DOHH2 (cell line): ENCODE data around the gene MCMBP.

Experiments
- H3F3A ChIP-seq: fragments of 200-600 bp; sonication (generic), shearing (Covaris generic); 2 replicates; pipeline ENCODE4 v1.6.0; 2016; ENCODE audit warnings: antibody characterized with exemption, mild to moderate bottlenecking; ENCODE audit not compliant: control insufficient read depth, insufficient read depth
- H3K27ac ChIP-seq: fragments of 200-600 bp; sonication (generic); 2 replicates; pipeline ENCODE4 v1.5.1; 2014; ENCODE audit warnings: low read depth, mild to moderate bottlenecking, low read length, moderate library complexity
- H3K27me3 ChIP-seq: fragments of 200-600 bp; sonication (generic); 2 replicates; pipeline ENCODE4 v1.6.1; 2014; ENCODE audit warnings: mild to moderate bottlenecking, low read length, mixed read lengths; ENCODE audit not compliant: control insufficient read depth
- H3K36me3 ChIP-seq: fragments of 200-600 bp; sonication (generic); 2 replicates; pipeline ENCODE4 v1.6.1; 2014; ENCODE audit warnings: mild to moderate bottlenecking, low read length, moderate library complexity, mixed read lengths; ENCODE audit not compliant: control insufficient read depth
- H3K4me1 ChIP-seq: fragments of 200-600 bp; sonication (generic); 2 replicates; pipeline ENCODE4 v1.6.1; 2014; ENCODE audit warnings: mild to moderate bottlenecking, low read length, mixed read lengths; ENCODE audit not compliant: control insufficient read depth
- H3K4me2 ChIP-seq: fragments of 200-600 bp; sonication (generic); 2 replicates; pipeline ENCODE4 v1.6.0; 2014; ENCODE audit warnings: mild to moderate bottlenecking, low read length, moderate library complexity
- H3K4me3 ChIP-seq: fragments of 200-600 bp; sonication (generic); 2 replicates; pipeline ENCODE4 v1.5.1; 2014; ENCODE audit warnings: mild to moderate bottlenecking, low read length, mixed read lengths
- H3K79me2 ChIP-seq: fragments of 200-600 bp; sonication (generic); 2 replicates; pipeline ENCODE4 v1.6.1; 2014; ENCODE audit warnings: mild to moderate bottlenecking, low read length, mixed read lengths; ENCODE audit not compliant: control insufficient read depth
- H3K9me2 ChIP-seq: fragments of 200-600 bp; sonication (generic); replicated peaks from 2 replicates; pipeline ENCODE4 v1.6.1; 2014; ENCODE audit warnings: mild to moderate bottlenecking, low read length, mixed read lengths; ENCODE audit not compliant: control insufficient read depth
- H3K9me3 ChIP-seq: fragments of 200-600 bp; sonication (generic); 2 replicates; pipeline ENCODE4 v1.6.1; 2014; ENCODE audit warnings: antibody characterized with exemption, low read length, mixed read lengths; ENCODE audit not compliant: control insufficient read depth, insufficient read depth
- H4K20me1 ChIP-seq: fragments of 200-600 bp; sonication (generic); 2 replicates; pipeline ENCODE4 v1.6.0; 2014; ENCODE audit warnings: low read depth, mild to moderate bottlenecking, antibody characterized with exemption, low read length, moderate library complexity; ENCODE audit not compliant: control insufficient read depth, insufficient read depth
- EZH2phosphoT487 ChIP-seq: fragments of 200-600 bp; sonication (generic); IDR thresholded peaks from 2 replicates; pipeline ENCODE4 v1.6.1; 2017; ENCODE audit warnings: borderline replicate concordance, mild to moderate bottlenecking, antibody characterized with exemption, low read length, moderate library complexity, mixed read lengths
- TF ChIP-seq, protein P1 (sequence below): fragments of 200-600 bp; sonication (generic); IDR thresholded peaks from one replicate; pipeline ENCODE4 v1.5.1; 2014; ENCODE audit warnings: antibody characterized with exemption, mild to moderate bottlenecking, low read depth, low read length; ENCODE audit not compliant: poor library complexity, severe bottlenecking

MCMBP gene

DNA sequence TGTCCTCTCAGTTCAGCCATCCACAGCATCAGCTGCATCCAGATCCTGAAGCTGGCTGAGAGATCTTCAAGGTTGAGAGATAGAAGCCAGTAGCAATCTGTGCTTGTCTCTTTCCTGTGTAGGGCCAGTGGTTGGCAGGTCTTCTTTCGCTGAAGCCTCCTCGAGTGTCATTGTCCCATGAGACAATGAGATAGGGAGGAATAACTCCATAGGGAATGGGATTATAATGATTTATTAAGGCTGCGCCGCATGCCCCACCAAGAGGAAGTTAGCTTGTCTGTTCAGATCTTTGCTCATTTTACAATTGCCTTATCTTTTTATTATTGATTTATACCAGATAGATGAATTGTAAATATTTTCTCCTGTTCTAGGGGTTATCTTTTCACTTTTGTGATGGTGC lies 61.5 kb downstream of the MCMBP start:
- Histone ChIP-seq H3F3A (no peaks in the 10 kb centered on the region; the same call in 1 of the 2 replicates), H4K20me1 (no peaks in the 10 kb centered on the region), H3K27ac (no peak overlapping the region), H3K4me1 (peaks cover 31% of the 10 kb centered on the region), H3K36me3 (no peaks in the 10 kb centered on the region), H3K27me3 (no peaks in the 10 kb centered on the region), H3K4me2 (no peak overlapping the region), H3K9me3 (no peaks in the 10 kb centered on the region), H3K9me2 (no peaks in the 10 kb centered on the region), H3K4me3 (no peak overlapping the region), H3K79me2 (no peaks in the 10 kb centered on the region)
- TF ChIP-seq EZH2phosphoT487, result no peak
- TF ChIP-seq, protein P1, sequence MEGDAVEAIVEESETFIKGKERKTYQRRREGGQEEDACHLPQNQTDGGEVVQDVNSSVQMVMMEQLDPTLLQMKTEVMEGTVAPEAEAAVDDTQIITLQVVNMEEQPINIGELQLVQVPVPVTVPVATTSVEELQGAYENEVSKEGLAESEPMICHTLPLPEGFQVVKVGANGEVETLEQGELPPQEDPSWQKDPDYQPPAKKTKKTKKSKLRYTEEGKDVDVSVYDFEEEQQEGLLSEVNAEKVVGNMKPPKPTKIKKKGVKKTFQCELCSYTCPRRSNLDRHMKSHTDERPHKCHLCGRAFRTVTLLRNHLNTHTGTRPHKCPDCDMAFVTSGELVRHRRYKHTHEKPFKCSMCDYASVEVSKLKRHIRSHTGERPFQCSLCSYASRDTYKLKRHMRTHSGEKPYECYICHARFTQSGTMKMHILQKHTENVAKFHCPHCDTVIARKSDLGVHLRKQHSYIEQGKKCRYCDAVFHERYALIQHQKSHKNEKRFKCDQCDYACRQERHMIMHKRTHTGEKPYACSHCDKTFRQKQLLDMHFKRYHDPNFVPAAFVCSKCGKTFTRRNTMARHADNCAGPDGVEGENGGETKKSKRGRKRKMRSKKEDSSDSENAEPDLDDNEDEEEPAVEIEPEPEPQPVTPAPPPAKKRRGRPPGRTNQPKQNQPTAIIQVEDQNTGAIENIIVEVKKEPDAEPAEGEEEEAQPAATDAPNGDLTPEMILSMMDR, result no peak

DNA sequence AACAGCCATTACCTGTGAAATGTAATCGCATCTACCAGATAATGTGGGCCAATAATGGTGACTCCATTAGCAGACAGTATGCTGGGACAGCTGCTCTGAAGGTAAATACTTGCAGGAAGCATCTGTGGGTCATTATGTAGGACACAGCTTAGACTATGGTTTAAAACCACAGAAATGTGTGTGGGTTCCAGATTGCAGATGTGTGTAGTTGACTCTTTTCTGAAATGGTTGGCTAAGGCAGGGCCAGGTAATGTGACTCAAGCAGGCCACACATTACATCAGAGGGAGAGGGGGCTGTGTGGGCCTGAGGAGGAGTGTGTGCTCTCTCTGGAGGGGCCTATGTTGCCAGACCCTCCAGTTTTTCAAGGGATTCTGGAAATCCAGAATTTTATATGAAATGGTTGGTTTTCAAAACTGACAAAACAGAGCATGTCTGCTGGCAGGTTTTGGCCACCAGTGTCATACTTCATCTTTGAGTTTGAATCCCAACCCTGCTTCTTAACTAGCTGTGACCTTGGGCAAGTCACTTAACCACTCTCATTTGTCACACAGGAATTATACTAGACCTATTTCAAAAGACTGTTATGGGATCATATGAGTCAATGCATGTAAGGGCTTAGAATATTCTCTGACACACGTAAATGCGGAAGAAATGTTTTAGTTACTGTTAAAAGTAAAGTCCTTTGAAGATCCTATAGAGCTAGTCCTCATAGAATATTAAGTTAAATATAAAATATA lies 64.5 kb downstream of the MCMBP start:
- H3K4me3 ChIP-seq, result no peak overlapping the region
- no peaks in the 10 kb centered on the region for H3F3A ChIP-seq
- H3K79me2 ChIP-seq, result no peaks in the 10 kb centered on the region
- no peaks in the 10 kb centered on the region for H3K9me2 ChIP-seq
- no peaks in the 10 kb centered on the region for H4K20me1 ChIP-seq
- H3K36me3 ChIP-seq, result 0 out of 2 replicates have a peak, but pooled peaks cover 3% of the 10 kb centered on the region
- no peaks in the 10 kb centered on the region for H3K27me3 ChIP-seq
- H3K9me3 ChIP-seq, result no peaks in the 10 kb centered on the region
- no peak for TF ChIP-seq EZH2phosphoT487
- TF ChIP-seq, protein P1, result no peak
- no peak overlapping the region for H3K27ac ChIP-seq
- H3K4me1 ChIP-seq, result peaks cover 11% of the 10 kb centered on the region
- no peak overlapping the region for H3K4me2 ChIP-seq

GRCh38 chr10:119806334-119807130 lies 66.1 kb downstream of the MCMBP start:
- Histone ChIP-seq H3K9me3 (no peaks in the 10 kb centered on the region), H3K4me2 (no peak overlapping the region), H3K27me3 (no peaks in the 10 kb centered on the region), H3F3A (no peaks in the 10 kb centered on the region), H3K4me3 (no peak overlapping the region), H3K9me2 (no peaks in the 10 kb centered on the region), H3K79me2 (no peaks in the 10 kb centered on the region), H3K36me3 (0 out of 2 replicates have a peak, but pooled peaks cover 3% of the 10 kb centered on the region), H3K27ac (no peak overlapping the region), H3K4me1 (no peaks in the 10 kb centered on the region), H4K20me1 (no peaks in the 10 kb centered on the region)
- TF ChIP-seq, protein P1, result no peak
